GM10248 (cell line): ENCODE results near the gene ERG.

ENCODE experiments used
- CTCF ChIA-PET: fragments of 300-600 bp; sonication (Branson Sonifier 250); formaldehyde crosslinking; extraction: SDS; loops from one replicate; lab custom pipeline; 2021; ENCODE audit warnings: antibody characterized with exemption; lab: Yijun Ruan, JAX
- POLR2A ChIA-PET: fragments of 350-650 bp; sonication (Branson Sonifier 250); formaldehyde crosslinking; extraction: SDS; loops from one replicate; lab custom pipeline; 2020; ENCODE audit warnings: antibody characterized with exemption; lab: Yijun Ruan, JAX
- DNase-seq: peaks from one replicate; pipeline ENCODE4 v3.0.0; 2012; ENCODE audit errors: extremely low spot score
- TF ChIP-seq, protein P1 (sequence below): IDR thresholded peaks from 2 replicates; pipeline ENCODE4 v1.5.1; 2012; ENCODE audit warnings: mild to moderate bottlenecking, low read depth; ENCODE audit errors: extremely low read depth, missing control alignments, control extremely low read depth

ERG gene

DNA sequence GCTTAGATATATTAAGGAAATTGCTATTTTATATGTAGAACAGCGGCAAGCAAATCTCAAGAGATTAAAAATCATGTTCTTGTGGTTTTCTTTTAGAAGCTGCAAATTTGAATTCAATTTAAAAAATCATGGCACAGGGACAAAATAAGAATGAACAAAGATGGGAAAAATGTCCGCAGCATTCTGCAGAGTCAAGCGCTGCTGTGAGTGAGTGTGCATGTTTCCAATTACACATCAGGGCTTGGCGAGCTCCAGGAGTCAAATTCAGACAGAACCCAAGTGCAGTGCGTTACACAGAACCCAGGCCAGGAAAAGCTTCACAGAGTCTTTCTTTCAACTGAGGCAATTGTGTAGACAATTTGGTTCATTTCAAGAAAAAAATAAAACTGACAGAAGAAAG lies 33.3 kb upstream of the ERG start:
- CTCF ChIA-PET, result no interaction called here
- TF ChIP-seq, protein P1, sequence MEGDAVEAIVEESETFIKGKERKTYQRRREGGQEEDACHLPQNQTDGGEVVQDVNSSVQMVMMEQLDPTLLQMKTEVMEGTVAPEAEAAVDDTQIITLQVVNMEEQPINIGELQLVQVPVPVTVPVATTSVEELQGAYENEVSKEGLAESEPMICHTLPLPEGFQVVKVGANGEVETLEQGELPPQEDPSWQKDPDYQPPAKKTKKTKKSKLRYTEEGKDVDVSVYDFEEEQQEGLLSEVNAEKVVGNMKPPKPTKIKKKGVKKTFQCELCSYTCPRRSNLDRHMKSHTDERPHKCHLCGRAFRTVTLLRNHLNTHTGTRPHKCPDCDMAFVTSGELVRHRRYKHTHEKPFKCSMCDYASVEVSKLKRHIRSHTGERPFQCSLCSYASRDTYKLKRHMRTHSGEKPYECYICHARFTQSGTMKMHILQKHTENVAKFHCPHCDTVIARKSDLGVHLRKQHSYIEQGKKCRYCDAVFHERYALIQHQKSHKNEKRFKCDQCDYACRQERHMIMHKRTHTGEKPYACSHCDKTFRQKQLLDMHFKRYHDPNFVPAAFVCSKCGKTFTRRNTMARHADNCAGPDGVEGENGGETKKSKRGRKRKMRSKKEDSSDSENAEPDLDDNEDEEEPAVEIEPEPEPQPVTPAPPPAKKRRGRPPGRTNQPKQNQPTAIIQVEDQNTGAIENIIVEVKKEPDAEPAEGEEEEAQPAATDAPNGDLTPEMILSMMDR, result no peak
- DNase-seq, result no peak
- POLR2A ChIA-PET, result no interaction called here

DNA sequence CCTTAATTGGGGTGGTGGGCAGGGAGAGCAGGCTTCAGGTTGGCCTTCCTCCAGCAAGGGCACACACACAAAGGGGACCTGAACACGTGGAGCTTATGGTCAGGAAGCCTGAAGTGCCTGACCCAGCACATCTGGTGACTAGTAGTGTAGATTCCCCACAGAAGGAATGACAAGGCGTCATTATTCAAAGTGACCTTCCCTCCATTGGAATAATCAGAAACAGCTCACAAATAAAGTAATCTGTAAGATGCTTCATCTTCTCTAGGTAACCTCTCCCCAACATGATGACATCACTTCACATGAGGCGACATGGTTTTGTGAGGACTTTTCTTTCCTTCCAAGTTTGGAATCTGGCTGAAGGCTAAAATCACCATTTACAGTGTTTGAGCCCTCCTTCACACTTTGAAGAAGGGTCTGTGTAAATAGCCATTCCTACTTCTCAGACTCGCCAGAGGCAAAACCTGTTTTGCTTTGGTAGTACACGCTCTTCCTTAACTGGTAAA lies 32.8 kb upstream of the ERG start:
- TF ChIP-seq, protein P1, result no peak
- DNase-seq, result no peak
- ChIA-PET CTCF (no interaction called here), POLR2A (no interaction called here)

DNA sequence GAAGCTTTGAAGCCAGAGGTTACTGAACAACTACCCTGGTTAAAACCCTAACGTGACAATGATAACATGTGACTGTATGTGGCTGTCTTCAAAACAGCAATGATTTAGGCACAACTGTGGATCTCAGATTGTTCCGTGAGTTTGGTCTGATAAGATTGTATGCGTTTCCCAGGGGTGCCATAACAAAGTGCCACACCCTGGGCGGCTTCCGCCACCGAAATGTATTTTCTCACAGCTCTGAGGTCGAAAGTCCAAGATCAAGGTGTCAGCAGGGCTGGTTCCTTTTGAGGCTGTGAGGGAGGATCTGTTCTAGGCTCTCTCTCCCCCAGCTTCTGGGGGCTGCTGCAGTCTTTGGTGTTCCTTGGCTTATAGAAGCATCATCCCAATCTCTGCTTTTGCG lies 29.5 kb upstream of the ERG start:
- no peak for DNase-seq
- CTCF ChIA-PET, result no interaction called here
- TF ChIP-seq, protein P1, result no peak
- POLR2A ChIA-PET, result no interaction called here

DNA sequence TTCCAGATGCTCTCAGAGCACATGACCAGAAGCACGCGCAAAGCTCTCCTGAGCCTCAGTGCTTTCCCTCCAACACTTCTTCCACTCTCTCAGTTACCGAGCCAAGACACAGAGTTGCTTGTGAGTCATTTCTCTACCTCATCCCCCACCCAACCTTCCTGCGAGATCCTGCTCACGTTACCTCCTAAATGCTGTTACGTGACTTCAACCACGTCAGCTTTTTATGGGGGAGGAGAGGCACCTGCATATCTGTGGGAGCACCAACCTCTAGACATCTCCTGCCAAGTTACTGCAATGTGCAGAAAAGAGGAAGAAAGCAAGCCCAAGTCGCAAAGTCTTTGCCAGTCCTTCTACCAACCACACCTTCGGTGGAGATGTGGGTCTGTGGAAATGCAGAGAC lies 27.2 kb upstream of the ERG start:
- ChIA-PET POLR2A (no interaction called here), CTCF (no interaction called here)
- no peak for DNase-seq
- TF ChIP-seq, protein P1, result no peak

DNA sequence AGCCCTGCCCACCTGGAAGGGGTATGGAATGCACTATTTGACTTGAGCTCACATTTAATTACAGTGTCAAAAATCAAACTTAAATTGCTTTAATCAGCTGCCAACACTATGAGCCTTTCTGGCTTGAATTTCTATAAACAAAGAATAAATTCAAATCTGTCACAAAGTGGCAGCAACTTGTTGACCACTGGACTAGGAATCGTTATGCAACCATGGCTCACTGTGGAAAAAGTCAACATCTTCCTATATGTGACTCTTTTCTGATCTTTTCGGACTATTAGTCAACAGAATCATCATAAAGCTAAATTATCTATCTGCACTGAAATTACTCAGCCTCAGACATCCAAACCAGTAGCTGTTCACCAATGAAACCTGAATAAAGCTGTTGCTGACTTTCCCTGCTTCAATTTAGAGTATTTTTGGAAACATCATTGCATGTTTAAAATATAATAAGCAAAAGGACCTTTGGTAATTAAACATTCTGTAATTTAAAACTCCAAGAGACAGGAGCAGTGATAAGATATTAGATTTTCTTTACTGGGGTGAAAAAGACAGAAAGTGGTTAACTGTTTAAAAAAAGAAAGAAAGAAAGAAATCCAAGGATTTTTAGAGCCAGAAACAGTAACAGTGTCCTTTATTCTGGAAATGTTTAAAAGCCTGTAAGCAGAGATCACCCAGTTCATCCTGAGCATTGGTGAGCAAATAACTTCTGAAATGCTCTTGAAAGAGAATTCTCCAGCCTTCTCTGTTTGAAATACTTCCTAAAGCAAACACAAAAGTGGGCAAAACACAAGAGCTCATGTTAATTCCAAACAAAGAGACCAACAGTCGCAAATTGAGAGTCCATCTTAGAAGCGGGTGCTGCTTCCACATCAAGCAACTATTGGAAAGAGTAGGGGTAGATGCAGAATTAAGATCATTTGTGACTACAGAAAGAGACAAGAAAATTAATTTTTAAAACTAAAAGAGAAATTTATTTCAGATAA lies 26.2 kb upstream of the ERG start:
- TF ChIP-seq, protein P1, result no peak
- no peak for DNase-seq
- ChIA-PET POLR2A (no interaction called here), CTCF (interaction anchor here (0.9 kb wide), 1 partner anchor 10 kb away, joined by 3 read pairs; no protein-coding TSS in a partner anchor)

DNA sequence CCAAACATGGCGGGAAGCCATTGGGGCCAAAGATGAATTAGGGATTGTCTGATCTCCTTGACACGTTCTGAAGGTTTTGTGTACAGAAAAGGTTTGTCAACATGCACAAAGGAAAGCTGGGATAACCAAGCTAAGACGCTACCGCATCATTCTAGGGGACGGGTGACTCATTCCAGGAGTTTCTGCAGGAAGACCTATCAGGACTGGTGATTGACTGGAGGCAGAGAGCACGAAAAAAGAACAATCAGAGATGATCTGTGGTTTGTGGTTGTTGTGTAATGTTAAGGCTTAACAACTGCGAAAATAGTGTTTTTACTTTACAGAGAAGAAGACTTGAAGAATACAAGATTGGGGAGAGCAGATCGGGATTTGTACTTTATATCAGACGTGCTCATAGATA lies 22.2 kb upstream of the ERG start:
- TF ChIP-seq, protein P1, result no peak
- no peak for DNase-seq
- POLR2A ChIA-PET, result no interaction called here
- CTCF ChIA-PET, result interaction anchor here (2.7 kb wide), 1 partner anchor 16 kb away, joined by 9 read pairs; no protein-coding TSS in a partner anchor
